HK-2 (cell line): Measurements from ENCODE around the gene C7.
"Not testable (repeated sequence)": the region's sequence is repeated elsewhere in the genome, so short reads cannot be mapped to it uniquely, and the experiment has no call there.

ENCODE experiments used
- DNase-seq: peaks from one replicate; pipeline ENCODE4 v3.0.0-alpha.2; 2018; ENCODE audit not compliant: unreplicated experiment

C7 gene

DNA sequence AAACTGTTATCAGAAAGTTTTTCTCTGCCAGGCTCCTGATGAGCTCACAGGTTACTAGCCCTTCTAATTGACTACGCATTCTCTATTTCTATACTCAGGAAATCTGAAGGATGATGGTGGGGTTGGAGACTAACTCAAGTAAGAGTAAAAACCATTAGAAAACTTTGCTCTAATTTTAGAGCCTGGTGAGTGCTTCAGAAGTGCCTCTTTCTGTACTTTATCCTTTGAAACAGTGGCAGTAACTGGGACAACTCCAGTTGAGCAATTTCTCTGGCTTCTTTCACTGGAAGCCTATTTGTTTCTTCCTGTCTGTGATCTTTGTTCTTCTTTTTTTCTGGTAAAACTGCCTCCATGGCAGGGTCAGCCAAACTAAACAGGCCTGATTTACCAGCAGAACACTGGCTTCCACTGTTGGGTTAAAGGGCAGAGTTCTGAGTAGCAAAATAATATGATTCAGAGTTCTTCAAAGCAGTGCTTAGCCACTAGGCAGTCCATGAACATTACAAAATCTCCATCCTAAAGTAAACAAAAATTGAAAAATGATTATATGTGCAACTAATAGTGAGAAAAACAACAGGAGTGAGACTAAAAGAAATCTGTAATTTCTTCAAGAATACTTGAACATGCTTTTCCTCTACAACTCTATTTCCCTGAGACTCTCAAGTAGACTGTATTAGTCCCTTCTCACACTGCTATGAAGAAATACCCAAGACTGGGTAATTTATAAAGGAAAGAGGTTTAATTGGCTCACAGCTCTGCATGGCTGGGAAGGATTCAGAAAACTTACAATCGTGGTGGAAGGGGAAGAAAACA lies 82.1 kb downstream of the C7 start:
- no peak for DNase-seq

DNA sequence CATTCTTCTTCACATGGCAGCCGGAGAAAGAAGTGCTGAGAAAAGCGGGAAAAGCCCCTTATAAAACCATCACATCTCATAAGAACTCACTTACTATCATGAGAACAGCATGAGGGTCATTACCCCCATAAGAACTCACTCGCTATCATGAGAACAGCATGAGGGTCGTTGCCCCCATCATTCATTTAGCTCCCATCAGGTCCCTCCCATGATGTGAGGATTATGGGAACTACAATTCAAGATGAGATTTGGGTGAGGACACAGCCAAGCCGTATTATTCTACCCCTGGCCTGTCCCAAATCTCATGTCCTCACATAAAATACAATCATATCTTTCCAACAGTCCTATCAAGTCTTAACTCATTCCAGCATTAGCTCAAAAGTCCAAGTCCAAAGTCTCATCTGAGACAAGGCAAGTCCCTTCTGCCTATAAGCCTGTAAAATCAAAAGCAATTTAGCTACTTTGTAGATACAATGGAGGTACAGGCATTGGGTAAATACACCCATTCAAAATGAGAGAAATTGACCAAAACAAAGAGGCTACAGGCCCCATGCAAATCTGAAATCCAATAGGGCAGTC lies 82.8 kb downstream of the C7 start:
- no peak for DNase-seq

DNA sequence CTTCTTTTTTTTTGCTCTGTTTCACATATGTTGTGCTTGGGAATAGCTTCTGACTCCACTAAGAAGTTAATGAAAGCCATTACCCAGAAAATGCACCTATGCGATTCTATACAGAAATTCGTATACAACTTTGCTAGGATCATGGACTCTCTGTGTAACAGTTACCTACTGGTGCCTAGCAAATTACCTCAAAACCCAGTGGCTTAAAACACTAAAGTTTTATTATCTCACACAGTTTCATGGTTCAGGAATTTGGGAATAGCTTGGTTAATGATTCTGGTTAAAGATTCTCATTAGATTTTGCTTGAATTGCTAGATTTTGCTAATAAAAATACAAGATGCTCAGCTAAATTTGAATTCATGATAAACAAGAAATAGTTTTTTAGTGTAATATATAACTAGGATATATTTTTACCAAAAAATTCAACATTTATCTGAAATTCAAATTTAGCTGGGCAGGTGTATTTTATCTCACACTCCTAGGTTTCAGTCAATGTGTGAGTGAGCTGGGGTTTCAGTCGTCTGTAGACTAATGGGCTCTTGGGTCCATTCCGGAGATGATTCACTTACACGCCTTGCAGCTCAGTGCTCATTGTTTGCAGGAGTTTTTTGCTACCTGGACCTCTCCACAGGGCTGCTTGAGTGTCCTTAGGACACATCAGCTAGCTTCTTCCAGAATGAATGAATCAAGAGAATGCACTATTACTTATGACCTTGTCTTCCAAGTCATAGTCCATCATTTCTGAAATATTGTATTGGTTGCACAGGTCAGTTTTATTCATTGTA lies 86.7 kb downstream of the C7 start:
- no peak for DNase-seq

DNA sequence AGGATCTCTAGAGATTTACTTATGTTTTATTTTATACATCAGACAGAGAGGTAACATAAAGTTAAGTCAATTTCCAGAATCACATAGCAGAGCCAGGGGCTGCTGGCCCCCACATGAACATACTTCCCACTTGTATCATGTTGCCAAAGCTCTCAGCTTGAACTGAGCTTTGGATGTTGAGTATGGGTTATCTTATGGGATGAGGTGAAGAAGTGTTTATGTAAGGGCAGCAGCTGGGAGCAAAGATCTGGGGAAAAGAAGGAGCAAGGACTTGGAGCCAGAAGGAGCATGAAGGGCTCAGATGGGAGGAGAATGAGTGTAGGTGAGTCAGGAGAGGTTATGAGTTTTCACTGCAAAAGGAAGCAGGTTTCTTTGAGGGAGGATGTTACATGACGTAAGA lies 89.8 kb downstream of the C7 start:
- no peak for DNase-seq

DNA sequence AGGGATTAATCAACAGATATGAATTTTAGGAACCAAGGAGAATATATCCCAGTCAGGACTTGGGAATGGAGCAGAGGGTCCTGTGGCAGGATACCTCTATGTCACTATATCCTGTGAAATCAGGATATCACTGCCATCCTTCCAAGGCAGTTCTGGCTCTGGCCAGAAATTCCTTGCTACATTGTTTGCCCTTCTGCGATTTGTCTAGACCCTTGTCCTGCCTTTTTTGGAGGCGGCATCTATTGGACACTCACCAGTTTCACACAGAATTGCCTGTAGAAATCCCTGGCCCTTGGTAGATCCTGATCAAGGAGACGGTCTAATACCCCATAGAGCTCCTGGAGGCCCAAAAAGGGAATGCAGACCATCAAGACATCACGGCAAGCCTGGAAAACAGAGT lies 90.7 kb downstream of the C7 start:
- no peak for DNase-seq

DNA sequence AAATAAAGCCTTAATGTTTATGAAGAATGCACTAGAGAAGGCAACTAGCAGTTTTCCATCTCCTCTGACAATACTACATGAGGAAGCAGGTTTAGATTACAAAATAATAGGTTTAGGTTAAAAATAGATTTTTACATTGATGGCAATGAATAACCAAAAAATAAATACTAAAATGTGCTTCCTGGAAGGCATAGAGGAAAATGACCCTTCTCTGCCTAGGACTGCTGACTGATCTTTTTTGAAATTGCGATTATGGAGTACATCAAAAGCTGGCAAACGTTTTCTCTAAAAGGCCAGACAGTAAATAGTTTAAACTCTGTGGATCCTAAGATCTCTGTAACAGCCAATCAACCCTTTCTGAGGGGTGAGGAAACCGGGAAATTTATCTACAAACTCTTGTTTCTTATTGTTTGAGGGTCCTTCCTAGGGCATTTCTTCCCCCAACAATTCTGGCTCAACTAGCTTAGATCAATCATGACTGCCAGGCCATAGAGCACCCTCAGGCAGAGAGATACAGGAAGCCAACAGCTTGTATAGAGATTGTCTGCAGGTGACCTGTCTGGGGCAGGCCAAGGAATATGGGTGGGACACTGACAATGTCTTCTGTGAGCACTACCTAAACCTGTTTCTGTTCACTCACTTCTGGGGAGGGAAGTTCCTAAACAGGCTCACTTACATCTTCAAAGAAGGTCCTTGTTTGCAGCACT lies 94.5 kb downstream of the C7 start:
- no peak for DNase-seq

DNA sequence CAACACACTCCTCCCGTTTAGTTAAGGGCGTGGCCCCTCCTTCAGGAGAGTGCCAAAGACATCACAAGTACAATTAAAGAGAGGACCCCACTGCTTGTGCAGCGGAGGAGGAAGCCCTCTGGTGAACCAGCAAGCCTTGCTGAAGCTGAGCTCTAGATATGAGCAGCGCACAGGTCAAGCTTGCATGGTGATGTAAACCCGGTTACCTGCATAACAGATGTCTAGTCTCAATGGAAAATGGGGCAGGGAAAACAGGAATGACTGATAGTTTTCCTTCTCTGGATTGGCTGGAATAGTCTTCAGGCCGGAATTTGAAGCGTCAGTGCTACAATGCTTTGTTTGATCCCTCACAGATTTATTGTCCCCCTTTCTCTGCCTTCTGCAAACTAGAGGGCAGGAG lies 95.6 kb downstream of the C7 start:
- no peak for DNase-seq

DNA sequence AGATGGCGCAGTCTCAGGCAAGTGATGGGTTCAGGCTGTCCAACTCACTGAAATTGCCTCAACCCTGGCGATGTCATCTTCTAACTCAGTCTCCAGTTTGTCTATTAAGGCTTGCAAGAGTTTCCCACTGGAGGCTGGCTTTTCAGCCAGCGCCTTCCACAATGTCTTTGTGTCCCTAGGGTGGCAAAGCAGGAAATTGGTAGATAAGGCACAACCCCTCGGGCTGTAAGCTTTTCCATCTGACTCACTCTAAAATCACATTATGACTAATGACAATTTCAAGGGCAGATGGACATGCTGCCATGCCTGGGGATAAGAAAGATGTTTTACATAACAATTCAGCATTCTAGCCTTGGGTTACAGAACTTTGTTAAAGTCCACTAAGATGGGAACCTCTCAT lies 99.9 kb downstream of the C7 start:
- DNase-seq: no peak

DNA sequence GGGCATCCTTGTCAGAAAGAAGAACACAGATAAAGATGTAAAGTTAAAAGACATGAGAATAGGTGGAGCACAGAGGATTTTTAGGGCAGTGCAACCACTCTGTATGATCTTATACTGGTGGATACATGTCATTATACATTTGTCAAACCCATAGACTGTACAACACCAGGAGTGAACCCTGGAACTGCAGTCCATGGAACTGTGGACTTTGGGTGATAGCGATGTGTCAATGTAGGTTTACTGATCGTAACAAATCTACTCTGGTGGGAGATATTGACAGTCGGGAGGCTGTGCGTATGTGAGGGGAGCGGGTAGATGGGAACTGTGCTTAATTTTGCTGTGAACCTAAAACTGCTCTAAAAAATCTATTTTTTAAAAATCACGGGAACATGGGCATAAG lies 101.3 kb downstream of the C7 start:
- DNase-seq: no peak

DNA sequence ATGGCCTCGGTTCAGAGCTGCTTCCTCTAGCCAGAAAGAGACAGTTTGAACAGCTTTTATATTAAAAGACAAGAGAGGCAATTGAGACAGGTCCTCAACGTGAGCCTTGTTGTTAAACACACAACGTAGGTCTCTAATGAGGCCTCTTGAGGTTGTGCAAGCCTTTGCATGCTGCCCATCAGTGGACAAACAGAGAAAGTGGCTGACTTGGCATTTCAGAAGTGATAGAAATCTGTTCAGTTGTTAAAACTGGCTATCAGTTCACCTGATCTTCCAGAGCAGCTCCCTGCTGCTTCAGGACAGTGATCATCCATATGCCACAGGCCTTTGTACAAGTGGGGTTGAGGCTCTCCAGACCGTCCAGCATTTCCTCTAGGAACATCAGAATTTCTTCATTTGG lies 103.0 kb downstream of the C7 start:
- DNase-seq: no peak

DNA sequence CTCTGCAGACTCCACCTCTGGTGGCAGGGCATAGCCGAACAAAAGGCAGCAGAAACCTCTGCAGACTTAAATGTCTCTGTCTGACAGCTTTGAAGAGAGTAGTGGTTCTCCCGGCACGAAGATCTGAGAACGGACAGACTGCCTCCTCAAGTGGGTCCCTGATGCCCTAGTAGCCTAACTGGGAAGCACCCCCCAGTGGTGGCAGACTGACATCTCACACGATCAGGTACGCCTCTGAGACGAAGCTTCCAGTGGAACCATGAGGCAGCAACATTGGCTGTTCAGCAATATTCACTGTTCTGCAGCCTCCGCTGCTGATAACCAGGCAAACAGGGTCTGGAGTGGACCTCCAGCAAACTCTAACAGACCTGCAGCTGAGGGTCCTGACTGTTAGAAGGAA lies 113.3 kb downstream of the C7 start:
- DNase-seq: not testable (repeated sequence)
